CD14-positive monocyte (primary cell): ENCODE results near the gene KDM3B. TPM values are rescaled to one million over a fixed set of nuclear protein-coding genes. Genes with fewer than 3 reads are reported as not detected.

Experiments used
- DNase-seq, 3 donors: peaks; one replicate each; pipeline ENCODE4 v3.0.0-alpha.2; 2011 to 2022
- H2AFZ ChIP-seq: 2 replicates; pipeline ENCODE4 v1.6.0; 2012; ENCODE audit warnings: mild to moderate bottlenecking, low read depth, low read length, inconsistent platforms; ENCODE audit not compliant: insufficient read depth, poor library complexity, severe bottlenecking
- H3K27ac ChIP-seq, 2 donors: 1 replicate in 1 of 2; 2 replicates in 1 of 2; pipeline ENCODE4 v1.5.1; 2012 to 2013; ENCODE audit warnings: low read length in 2 of 2, control low read depth in 1 of 2, inconsistent platforms in 1 of 2, low read depth in 1 of 2, mild to moderate bottlenecking in 1 of 2
- H3K27me3 ChIP-seq, 2 donors: one replicate each; pipeline versions ENCODE4 v1.6.0 to v1.6.1; 2011 to 2013; ENCODE audit warnings: low read length in 2 of 2; ENCODE audit not compliant: control insufficient read depth in 2 of 2, insufficient read depth in 2 of 2
- H3K36me3 ChIP-seq, 2 donors: replicated peaks in 1 of 2; 1 replicate in 1 of 2; 2 replicates in 1 of 2; pipeline versions ENCODE4 v1.5.1 to v1.6.1; 2012 to 2013; ENCODE audit warnings: low read length in 2 of 2, control low read depth in 1 of 2, inconsistent platforms in 1 of 2, mild to moderate bottlenecking in 1 of 2; ENCODE audit not compliant: insufficient read depth in 2 of 2, control insufficient read depth in 1 of 2
- H3K4me1 ChIP-seq, 2 donors: 1 replicate in 1 of 2; 2 replicates in 1 of 2; pipeline versions ENCODE4 v1.5.1 to v1.6.1; 2012 to 2013; ENCODE audit warnings: low read length in 2 of 2, control low read depth in 1 of 2, inconsistent platforms in 1 of 2, mild to moderate bottlenecking in 1 of 2, moderate library complexity in 1 of 2; ENCODE audit not compliant: insufficient read depth in 2 of 2, control insufficient read depth in 1 of 2
- H3K4me2 ChIP-seq: replicated peaks from 2 replicates; pipeline ENCODE3; 2012; ENCODE audit warnings: low read length, moderate library complexity, mild to moderate bottlenecking; ENCODE audit not compliant: poor library complexity, severe bottlenecking; ENCODE audit errors: extremely low read depth
- H3K4me3 ChIP-seq, 3 experiments: fragments of 200-600 bp in 1 of 3; sonication (generic) in 1 of 3; replicated peaks in 1 of 3; 1 replicate in 2 of 3; 2 replicates in 1 of 3; pipeline ENCODE4 v1.5.1; 2011 to 2013; ENCODE audit warnings: low read length in 3 of 3, mild to moderate bottlenecking in 3 of 3, control low read depth in 2 of 3, low read depth in 2 of 3, inconsistent platforms in 1 of 3, moderate library complexity in 1 of 3
- H3K79me2 ChIP-seq: 2 replicates; pipeline ENCODE4 v1.6.0; 2012; ENCODE audit warnings: mild to moderate bottlenecking, control low read depth, inconsistent platforms, low read length, moderate library complexity; ENCODE audit not compliant: insufficient read depth
- H3K9ac ChIP-seq: 2 replicates; pipeline ENCODE4 v1.6.0; 2017; ENCODE audit warnings: low read length, mild to moderate bottlenecking; ENCODE audit not compliant: insufficient read depth, poor library complexity, severe bottlenecking
- H3K9me3 ChIP-seq, 2 donors: replicated peaks in 1 of 2; 1 replicate in 1 of 2; 2 replicates in 1 of 2; pipeline versions ENCODE4 v1.5.1 to v1.6.1; 2012 to 2013; ENCODE audit warnings: low read length in 2 of 2, control low read depth in 1 of 2; ENCODE audit not compliant: control insufficient read depth in 1 of 2, insufficient read depth in 1 of 2
- H4K20me1 ChIP-seq: 2 replicates; pipeline ENCODE4 v1.6.0; 2012; ENCODE audit warnings: mild to moderate bottlenecking, low read length, control low read depth, moderate library complexity; ENCODE audit not compliant: insufficient read depth
- H3K27ac Mint-ChIP-seq, 7 donors: one replicate each; pipeline ENCODE4 v1.8.0; 2020; ENCODE audit warnings: mild to moderate bottlenecking in 7 of 7, mixed read lengths in 7 of 7, moderate library complexity in 6 of 7, inconsistent platforms in 2 of 7
- H3K27me3 Mint-ChIP-seq, 3 donors: one replicate each; pipeline ENCODE4 v1.8.0; 2021 to 2022; ENCODE audit warnings: low read depth in 3 of 3, mild to moderate bottlenecking in 3 of 3, mixed read lengths in 3 of 3, moderate library complexity in 3 of 3, inconsistent platforms in 1 of 3
- H3K36me3 Mint-ChIP-seq, 2 donors: one replicate each; pipeline ENCODE4 v1.8.0; 2020; ENCODE audit warnings: mixed read lengths in 2 of 2, inconsistent platforms in 1 of 2, mild to moderate bottlenecking in 1 of 2
- H3K4me1 Mint-ChIP-seq: one replicate; pipeline ENCODE4 v1.8.0; 2020; ENCODE audit warnings: mild to moderate bottlenecking, mixed read lengths
- H3K4me3 Mint-ChIP-seq, 2 donors: one replicate each; pipeline ENCODE4 v1.8.0; 2020; ENCODE audit warnings: mild to moderate bottlenecking in 2 of 2, mixed read lengths in 2 of 2, moderate library complexity in 1 of 2
- H3K9me3 Mint-ChIP-seq, 7 donors: one replicate each; pipeline ENCODE4 v1.8.0; 2020 to 2022; ENCODE audit warnings: mixed read lengths in 7 of 7, mild to moderate bottlenecking in 6 of 7, moderate library complexity in 6 of 7, inconsistent platforms in 2 of 7
- WGBS: methylation state at CpG from one replicate; pipeline ENCODE4 v1.1.5; 2013; ENCODE audit warnings: missing lambda C conversion rate; ENCODE audit not compliant: insufficient coverage; 5-methylcytosine and 5-hydroxymethylcytosine counted together
- intact Hi-C, 2 donors: fragments of 100-400 bp; cut with micrococcal nuclease; formaldehyde crosslinking; loops; one replicate each; pipeline versions ENCODE4 v1.15.0 to v1.15.1; 2023
- polyA plus RNA-seq, 3 donors: library from polyadenylated mRNA; depleted of rRNA in 1 of 3; unstranded in 2 of 3; stranded (reverse) in 1 of 3; fragments of 300-500 nt in 2 of 3; fragments of >200 nt in 1 of 3; fragmentation: Illumina TruSeq in 2 of 3; gene quantifications; 1 replicate in 2 of 3; 2 replicates in 1 of 3; pipeline ENCODE4 v1.2.3, GENCODE V29; 2012 to 2021
- TF ChIP-seq, protein P1 (sequence below): fragments of 200-600 bp; IDR thresholded peaks from one replicate; pipeline ENCODE4 v1.8.0; 2022; ENCODE audit warnings: antibody characterized with exemption, mild to moderate bottlenecking

The KDM3B gene
- polyA plus RNA-seq, 3 donors: 11.7 to 52.1 (median 17.4) TPM

DNA sequence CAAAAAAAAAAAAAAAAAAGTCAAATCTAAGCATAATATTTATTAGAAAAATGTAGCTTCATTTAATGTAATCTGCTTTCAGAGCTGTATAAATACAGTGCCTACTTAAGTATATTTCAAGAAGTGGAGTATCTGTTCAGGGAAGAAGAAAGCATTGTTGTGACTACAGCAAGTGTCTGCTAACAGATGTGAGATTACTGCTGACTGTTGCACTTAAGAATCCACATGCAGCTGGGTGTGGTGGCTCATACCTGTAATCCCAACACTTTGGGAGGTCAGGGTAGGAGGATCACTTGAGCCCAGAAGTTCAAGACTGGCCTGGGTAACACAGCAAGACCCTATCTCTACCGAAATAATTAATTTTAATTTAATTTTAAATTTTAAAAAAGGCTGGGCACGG is 19.0 kb downstream of the KDM3B start:
- Mint-ChIP-seq H3K4me3 (peak overlapping the region; percentile 79 to 82), H3K9me3 (peaks cover 0 to 3% (median 0%) of the 10 kb centered on the region in 7 donors), H3K36me3 (peaks cover 32 to 42% of the 10 kb centered on the region in 2 donors), H3K27ac (peak overlapping the region; percentile 95 to 100 (median 99)), H3K4me1 (peaks cover 51% of the 10 kb centered on the region), H3K27me3 (no peaks in the 10 kb centered on the region)
- H3K4me2 ChIP-seq: peak overlapping the region; percentile 83
- peak overlapping the region in 1 of 3 experiments; percentile 77 for H3K4me3 ChIP-seq
- peak overlapping the region; percentile 69 for H3K9ac ChIP-seq
- no peaks in the 10 kb centered on the region for H3K27me3 ChIP-seq
- no peak for DNase-seq
- no peak overlapping the region for H2AFZ ChIP-seq
- H3K79me2 ChIP-seq: peaks cover 80% of the 10 kb centered on the region
- WGBS: 100% methylated on average over 1 of the region's 2 CpGs
- peak overlapping the region; percentile 68 to 97 for H3K27ac ChIP-seq
- H3K4me1 ChIP-seq: peaks cover 48 to 60% of the 10 kb centered on the region in 2 donors
- TF ChIP-seq, protein P1, sequence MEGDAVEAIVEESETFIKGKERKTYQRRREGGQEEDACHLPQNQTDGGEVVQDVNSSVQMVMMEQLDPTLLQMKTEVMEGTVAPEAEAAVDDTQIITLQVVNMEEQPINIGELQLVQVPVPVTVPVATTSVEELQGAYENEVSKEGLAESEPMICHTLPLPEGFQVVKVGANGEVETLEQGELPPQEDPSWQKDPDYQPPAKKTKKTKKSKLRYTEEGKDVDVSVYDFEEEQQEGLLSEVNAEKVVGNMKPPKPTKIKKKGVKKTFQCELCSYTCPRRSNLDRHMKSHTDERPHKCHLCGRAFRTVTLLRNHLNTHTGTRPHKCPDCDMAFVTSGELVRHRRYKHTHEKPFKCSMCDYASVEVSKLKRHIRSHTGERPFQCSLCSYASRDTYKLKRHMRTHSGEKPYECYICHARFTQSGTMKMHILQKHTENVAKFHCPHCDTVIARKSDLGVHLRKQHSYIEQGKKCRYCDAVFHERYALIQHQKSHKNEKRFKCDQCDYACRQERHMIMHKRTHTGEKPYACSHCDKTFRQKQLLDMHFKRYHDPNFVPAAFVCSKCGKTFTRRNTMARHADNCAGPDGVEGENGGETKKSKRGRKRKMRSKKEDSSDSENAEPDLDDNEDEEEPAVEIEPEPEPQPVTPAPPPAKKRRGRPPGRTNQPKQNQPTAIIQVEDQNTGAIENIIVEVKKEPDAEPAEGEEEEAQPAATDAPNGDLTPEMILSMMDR: no peak
- intact Hi-C loops: loop anchor here in 1 of 2 donors (5.0 kb wide), 1 partner anchor 34 kb away; the partner anchor contains the start of gene FAM53C
- peaks cover 9% of the 10 kb centered on the region for H4K20me1 ChIP-seq
- no peaks in the 10 kb centered on the region for H3K9me3 ChIP-seq
- H3K36me3 ChIP-seq: peaks cover 26 to 40% of the 10 kb centered on the region in 2 donors

DNA sequence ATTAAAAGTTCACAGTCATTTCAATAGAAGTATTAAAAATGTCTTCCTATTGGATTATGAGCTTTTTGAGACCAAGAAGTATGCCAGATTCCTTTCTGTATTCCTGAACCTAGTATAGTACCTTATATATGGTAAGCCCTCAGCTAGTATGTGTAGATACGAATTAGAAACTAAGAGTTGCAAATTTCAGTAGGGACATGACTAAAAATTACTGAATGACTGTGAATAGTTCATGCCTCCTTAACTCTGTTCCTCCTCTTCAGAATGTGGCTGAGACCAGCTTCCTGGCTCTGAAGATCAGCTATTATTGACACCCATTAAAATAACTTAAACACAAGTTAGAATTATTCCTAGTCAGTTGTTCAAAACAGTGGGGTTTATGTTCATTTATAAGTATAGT is 19.7 kb downstream of the KDM3B start:
- no peaks in the 10 kb centered on the region for H3K27me3 ChIP-seq
- H3K4me2 ChIP-seq: peak overlapping the region; percentile 21
- H3K36me3 ChIP-seq: peaks cover 33 to 48% of the 10 kb centered on the region in 2 donors
- H3K4me1 Mint-ChIP-seq: peaks cover 44% of the 10 kb centered on the region
- DNase-seq: no peak
- no peak overlapping the region for H3K4me3 Mint-ChIP-seq
- no CpG with 5 or more reads among the region's 1 CpG for WGBS
- H3K9me3 ChIP-seq: no peaks in the 10 kb centered on the region
- H2AFZ ChIP-seq: no peak overlapping the region
- no peaks in the 10 kb centered on the region for H3K27me3 Mint-ChIP-seq
- TF ChIP-seq, protein P1: no peak
- H3K4me1 ChIP-seq: peaks cover 40 to 53% of the 10 kb centered on the region in 2 donors
- intact Hi-C loops: loop anchor here in 1 of 2 donors (5.0 kb wide), 1 partner anchor 35 kb away; the partner anchor contains the start of gene FAM53C
- H3K4me3 ChIP-seq: no peak overlapping the region
- H3K79me2 ChIP-seq: peaks cover 76% of the 10 kb centered on the region
- H3K9ac ChIP-seq: no peak overlapping the region
- H3K27ac Mint-ChIP-seq: peak overlapping the region in 5 of 7 donors; percentile 20 to 84 (median 66)
- peak overlapping the region in 1 of 2 donors; percentile 69 for H3K27ac ChIP-seq
- H3K36me3 Mint-ChIP-seq: peaks cover 39 to 49% of the 10 kb centered on the region in 2 donors
- H3K9me3 Mint-ChIP-seq: peaks cover 0 to 3% (median 0%) of the 10 kb centered on the region in 7 donors
- H4K20me1 ChIP-seq: peaks cover 14% of the 10 kb centered on the region
